Right forelimb (tissue), 1 donor: Measurements from ENCODE around the gene HIP1R.
A peak's percentile ranks its signal among the peaks of the same experiment; 100 is the strongest.
"Not testable (repeated sequence)": the region's sequence is repeated elsewhere in the genome, so short reads cannot be mapped to it uniquely, and the experiment has no call there.

Experiments
- DNase-seq: peaks from one replicate; pipeline ENCODE4 v3.0.0-alpha.2; 2018

The HIP1R gene

DNA sequence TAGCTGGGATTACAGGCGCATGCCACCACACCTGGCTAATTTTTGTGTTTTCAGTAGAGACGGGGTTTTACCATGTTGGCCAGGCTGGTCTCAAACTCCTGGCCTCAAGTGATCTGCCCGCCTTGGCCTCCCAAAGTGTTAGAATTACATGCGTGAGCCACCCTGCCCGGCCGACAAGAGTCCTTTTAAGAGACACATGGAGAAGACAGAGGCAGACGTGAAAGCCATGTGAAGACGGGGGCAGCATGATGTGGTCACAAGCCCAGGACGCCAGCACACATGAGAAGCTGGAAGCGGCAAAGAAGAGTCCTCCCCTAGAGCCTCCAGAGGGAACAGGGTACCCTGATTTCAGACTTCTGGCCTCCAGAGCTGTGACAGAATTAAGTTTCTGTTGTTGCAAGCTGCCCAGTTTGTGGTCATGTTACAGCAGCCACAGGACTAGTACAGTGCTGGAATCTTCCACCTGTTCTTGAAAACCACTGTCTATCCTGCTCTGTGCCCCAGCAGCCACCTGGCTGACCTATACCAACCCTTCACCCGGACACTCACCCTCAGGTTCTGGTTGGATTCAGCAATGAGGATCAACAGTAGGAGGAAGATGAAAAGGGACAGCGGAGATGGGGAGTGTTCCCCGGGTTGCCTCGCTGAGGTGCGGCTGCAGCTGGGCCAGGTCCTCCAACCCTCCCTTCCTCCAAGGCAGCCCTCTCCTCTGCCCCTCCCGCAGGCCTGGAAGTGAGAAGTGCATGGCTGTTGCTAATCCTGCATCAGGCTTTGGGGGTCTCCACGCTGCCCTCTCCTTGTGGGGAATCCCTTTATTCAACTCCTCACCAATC is 43.7 kb downstream of the HIP1R start:
- no peak for DNase-seq

DNA sequence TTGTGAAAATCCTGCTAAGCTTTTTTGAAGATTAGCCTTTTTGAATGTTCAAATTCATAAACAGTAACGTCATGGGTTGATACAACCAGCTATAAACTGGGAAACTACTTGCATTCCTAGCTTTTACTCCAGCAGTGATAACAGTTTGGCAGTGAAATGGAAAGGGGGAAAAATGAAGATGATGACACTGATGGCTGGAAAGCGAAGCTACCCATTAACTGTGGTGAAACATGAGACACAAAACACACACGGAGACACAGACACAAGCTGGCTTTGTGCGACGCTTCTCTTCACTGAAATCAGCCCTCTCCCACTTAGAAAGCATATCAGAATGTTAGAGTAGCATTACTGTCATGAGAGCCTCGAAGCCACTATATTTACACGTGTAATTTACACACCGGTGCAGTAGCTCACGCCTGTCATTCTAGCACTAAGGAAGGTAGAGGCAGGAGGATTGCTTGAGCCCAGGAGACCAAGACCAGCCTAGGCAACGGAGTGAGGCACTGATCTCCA is 45.0 kb downstream of the HIP1R start:
- no peak for DNase-seq

DNA sequence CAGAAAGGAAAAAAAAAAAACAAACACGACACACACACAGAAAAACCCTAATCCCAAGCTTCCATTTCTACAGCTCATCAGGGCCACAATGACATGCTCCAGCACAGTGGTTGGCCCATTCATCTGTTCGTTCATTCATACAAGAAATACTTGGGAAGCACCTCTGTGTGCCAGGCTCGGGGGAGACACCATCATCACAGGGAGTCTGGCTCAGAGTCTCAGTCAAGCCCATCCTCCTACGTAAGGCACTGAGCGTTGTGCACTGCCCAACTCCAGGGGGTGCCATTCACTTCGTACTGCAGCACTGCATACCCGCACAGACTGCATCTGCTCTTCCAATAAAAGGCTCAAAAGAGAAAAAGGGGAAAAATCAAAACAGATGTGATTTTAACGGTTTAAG is 45.4 kb downstream of the HIP1R start:
- no peak for DNase-seq

DNA sequence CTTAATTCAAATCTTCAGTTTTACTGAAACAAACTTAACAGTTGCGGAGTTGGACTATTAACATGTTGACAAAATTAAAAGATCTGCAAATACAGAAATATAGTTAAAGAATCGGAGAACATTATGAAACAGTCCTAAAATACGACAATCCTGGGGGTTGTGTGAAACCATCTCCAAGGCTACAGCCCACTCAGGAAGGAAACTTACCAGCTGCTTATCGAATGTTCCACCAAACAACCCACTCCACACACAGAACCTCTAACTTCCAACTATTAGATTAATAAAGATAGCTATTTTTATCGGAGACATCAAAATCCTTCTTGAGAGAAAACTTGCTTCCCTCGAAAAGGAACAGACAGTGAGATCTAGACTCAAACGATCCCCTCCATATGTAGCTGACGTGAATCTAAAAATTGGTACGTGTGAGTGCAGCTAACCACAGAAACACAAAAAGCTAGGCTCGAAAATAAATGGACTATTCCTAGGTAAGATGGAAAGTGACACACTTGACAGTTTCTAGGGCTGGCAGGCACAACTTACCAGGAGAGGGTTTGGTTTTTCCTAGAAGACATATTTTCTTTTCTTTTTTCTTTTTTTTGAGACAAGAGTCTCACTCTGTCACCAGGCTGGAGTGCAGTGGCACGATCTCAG is 47.8 kb downstream of the HIP1R start:
- DNase-seq, result no peak

DNA sequence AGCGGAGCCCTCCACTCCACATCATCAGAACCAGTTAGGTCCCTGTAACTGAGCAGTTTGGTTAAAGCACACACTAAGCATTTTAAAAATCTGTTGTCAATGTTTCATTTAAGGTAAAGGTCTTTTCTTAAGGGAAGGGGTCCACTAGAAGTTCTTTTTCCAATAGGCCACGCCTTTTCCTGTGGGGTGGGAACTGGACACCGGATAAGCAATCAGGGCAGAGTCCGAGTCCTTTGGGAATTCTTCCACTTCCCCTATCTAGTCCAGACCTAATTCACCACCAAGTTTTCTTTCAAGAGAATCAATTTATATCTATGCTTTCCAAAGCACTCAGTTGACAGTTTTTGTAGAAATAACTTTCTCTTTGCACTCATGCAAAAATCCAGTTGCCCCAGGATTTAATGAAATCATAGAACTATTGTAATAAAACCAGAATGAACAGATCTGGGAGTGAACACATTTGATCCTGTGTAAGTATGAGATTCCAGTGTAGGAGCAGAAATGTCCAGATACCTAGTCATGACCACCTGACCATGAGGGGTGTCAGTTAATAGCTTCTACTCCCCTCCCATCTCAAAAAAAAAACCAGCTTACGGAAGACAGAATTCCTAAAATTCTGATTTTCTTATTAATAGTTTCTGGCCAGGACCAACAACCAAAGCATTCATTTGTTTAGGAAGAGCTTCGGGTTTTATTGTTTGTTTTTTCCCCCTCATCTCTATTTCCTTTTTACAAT is 49.0 kb downstream of the HIP1R start:
- DNase-seq, result no peak

DNA sequence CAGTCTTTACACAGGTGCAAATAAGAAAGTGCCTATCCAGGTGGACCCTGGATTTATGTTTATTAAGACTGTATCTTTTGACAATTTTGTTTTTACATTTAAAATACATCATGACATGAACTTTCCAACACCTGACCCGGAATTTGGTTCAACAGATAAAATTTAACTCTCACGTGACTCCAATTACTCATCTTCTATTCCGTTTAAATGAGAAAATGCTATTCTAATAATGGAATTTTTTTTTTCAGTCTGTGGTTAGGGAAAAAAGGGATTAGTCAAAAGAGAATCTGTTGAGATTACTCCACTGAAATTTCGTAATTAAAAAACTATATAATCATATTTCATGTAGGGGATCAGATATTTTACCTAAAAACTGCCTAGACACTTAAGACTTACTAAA is 49.6 kb downstream of the HIP1R start:
- DNase-seq, result no peak

DNA sequence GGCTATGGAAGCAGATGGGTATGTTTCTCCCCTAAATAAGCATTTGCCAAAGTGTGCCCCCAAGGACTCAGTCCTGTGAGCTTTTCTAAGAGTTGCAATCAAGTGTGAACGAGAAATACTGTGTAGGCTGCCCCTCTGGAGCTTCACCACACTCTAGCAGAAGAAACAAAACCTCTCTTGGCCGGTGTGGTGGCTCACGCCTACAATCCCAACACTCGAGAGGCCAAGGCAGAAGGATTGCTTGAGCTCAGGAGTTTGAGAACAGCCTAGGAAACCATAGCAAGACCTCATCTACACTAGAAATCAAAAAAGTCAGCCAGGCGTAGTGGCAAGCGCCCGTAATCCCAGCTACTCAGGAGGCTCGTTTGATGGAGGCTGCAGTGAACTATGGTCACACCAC is 50.9 kb downstream of the HIP1R start:
- DNase-seq, result no peak

DNA sequence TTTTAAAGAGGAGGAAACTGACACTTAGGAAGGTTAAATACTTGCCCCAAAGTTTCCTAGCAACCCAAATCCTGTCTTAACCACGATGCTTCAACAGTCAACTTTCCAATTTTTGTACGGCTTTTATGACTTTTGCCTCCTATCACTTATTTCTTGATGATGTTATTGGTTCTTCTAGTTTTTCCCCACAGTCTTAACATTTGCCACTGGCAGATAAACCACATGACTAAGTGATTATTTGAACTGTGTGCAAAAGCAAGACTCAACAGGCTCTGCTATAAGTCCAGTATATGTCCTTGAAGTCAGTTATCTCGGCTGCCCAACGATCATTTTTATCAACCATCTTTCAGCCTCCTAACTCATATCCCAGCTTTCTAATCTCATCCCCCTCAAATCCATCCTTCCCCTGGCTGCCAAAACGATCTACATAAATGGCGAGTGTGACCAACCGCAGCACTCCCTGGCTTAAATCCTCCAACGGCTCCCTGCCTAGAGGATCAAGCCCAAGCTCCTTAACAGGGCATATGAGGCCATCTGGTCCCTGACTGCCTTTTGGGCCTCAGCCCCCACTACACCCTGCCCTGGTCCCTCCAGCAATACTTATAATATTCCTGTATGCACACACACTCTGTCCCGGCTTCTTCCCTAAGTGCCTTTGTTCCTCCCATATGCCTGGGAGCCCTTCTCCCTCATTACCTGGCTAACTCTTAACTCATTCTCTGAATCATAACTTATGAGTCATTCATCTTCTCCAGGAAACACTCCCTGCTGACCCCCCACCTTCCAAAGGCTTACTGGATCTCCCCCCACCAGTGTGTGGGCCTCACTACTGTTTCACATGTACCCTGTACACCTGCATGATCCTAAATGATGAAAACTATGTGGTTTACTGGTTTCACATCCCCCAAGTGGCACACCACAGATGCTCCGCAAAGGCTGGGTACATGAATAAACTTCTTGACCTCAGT is 51.9 kb downstream of the HIP1R start:
- DNase-seq, result no peak

DNA sequence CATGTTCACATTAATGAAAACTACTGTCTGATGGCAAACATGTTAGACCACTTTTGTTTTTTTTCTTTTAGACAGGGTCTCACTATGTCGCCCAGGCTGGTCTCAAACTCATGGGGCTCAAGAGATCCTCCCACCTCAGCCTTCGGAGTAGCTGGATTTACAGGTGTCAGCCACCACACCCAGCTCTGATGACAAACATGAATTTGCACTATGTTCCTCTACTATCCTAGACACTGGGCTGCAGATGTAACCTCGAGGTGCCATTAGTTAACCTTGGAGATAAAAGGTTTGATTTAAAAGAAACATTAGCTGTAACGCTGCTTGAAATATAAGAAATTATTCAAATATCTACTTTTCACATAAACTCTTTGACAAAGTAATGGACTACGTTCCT is 52.6 kb downstream of the HIP1R start:
- no peak for DNase-seq

DNA sequence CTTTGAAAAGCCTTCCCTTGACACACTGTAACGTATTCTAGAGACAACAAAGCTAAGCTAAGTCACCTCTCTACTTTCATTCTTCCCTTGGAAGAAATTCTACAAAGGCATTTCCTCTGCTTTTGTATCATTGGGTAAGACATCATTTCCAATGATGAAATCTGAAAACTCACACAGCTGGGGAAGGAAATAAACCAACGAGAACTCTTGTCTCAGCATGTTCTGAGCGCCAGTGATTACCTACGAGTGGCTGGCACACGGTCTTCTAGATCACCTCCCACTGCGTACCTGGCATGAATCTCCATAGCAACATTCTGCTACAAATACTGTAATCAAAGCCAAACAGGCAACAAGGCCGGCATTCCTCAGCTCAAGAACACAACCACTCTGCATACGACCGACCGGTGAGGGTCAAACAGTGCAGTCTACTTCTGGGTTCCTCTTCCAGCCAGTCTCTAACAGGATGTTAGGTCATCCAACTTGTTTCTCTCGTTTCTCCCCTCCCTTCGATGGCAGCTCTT is 53.0 kb downstream of the HIP1R start:
- no peak for DNase-seq

DNA sequence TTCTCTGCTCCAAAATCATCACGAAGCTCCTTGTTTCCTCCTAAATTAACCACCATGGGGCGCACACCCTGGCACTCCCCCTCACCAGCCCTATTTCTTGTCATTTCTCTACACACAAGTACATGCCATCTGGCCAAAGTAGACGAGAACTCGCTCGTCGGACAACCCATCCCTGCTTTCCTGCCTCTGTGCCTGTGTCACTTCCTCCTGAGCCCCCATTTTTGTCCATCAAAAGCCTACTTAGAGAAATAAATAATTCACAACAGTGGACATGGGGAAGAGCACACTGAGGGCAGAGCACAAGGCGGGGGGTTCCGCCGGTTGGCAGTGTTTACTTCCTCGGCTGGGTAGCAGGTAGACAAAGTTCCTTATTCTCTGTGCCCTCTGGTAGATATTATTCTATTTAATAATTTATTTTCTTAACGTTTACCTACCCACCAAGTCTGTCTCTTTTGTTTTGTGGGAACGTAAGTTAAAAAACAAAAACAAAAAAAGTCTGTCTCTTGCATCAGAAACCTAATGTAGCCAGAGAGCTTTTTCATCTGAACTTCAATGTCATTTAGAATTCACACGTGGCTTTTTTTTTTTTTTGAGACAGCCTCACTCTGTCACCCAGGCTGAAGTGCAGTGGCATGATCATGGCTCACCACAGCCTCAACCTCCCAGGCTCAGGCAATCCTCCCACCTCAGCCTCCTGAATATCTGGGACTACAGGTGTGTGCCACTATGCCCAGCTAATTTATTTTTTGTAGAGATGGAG is 54.7 kb downstream of the HIP1R start:
- peak; percentile 19 for DNase-seq

DNA sequence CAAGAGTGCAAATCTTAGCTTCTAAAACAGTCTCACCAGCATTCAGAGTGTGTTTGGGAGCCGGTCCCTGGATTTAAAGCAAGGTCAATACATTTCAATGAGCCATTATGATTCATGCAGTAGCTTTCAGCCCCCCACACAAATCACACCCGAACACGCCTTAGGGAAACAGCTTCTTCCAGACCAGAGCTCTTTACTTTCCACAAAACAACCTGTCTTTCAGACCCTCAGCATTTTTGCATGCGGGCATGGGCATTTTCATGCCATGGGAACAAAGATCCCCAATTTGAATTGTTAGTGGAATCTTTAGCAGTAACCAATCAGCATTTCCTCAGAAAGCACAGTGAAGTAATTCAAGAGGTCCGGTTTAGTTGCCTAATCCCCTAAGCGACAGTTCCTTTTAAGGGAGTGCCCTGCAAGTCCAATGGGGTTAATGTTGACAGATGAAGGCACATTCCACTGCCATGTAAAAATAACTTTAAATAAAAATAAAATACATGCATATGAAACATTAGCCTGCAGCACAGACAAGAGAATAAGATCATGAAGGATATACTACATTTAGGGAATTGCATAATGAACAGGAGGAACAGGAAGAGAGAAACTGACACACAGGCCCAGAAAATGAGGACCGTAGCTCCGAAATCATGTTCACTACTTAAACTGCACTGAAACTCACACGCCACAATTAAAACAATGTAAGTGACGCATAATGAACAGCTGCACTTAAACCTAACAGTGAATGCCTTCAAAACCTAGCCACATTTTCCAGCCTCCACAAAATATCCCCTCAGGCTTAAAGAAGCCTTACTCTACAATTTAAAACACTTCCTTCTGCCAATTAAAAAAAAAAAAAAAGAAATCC is 56.6 kb downstream of the HIP1R start:
- peak; percentile 38 for DNase-seq

DNA sequence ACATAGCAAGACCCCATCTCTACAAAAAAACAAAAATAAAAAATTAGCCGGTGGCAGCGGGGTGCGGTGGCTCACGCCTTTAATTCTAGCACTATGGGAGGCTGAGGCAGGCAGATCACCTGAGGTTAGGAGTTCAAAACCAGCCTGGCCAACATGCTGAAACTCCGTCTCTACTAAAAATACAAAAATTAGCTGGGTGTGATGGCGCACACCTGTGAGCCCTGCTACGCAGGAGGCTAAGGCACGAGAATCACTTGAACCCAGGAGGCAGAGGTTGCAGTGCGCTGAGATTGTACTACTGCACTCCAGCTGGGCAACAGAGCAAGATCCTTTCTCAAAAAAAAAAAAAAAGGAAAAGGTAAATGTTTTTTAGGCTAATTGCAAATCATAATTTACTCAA is 57.5 kb downstream of the HIP1R start:
- not testable (repeated sequence) for DNase-seq

DNA sequence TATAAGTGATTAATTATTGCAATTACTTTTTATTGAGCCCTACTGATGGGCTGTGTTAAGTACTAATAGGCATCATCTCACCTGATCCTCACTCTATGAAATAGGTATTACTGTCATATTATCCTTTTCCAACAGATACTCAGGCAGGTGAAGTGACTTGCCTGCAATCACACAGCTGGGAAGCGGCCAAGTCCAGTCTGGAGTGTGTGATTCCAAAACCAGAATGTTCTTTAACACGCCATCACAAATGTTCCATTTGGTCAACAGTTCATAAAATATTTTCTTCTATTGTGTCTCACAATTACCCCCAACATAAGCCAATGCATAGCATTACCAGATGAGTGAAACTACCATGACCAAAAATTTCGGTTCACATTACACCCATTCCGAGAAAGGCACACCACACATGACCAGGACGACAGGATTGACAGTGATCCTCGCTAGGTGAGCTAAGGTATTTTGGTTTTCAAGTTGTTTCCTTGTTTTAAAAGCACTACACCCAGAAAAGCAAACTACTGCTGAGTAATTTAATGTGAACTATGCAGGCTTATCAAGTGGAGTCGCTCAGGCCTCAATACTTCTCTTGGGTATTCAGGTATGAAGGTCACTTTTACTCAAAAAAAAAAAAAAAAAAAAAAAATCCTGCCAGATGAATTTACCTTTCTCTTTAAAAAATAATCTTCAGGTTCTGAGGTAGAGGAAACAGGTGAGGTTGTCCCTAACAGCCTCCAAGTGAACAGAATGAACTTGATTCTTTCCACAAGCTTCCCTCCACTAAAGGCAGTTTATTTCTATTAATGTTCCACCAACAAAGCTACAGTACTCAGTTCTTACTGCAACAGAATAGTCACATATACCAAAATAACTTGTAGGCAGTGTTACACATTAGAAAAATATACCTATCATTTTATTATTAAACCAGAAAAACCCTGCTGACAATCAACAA is 58.2 kb downstream of the HIP1R start:
- DNase-seq, result no peak

DNA sequence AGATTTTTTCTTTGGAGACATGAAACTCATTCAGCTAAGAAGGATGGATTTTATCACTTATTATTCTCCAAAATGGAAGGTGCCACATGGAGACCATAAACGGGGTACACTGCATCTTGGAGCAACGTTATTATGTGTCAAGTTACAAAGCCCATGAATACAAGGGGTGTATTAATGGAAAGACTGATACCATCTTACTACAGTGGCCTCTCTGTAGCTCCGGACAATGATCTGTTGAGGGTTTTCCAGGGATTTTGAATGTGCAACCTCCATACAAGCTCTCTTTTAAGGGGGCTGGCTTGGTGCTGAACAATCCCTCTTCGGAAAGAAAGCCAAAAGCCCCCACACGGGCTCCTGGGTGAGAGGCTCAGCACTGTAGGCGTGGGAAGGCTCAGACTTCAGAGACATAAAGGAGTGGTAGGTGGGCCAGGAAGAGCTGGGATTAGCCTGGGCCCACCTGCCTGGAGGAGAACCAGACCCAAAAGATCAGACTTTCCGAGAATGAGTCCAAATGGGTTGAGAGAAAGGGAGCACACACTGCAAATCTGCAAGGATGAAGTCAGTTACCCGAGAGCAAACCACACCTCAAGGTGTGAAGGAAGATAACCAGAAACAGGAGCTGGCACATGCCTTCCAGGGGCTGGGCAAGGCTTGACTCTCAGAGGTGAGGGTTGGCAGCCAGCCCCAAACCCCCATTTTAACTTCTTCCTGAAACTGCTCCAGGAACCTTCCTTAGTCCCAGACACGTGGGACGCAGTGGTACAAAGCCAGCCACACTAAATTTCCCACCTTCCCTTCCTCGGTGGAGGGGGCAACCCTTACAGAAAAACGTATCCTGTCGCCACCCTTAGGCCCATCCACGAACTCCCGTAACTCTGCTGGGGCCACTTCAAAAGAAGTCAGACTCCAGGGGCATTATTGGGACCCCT is 59.2 kb downstream of the HIP1R start:
- DNase-seq, result no peak

DNA sequence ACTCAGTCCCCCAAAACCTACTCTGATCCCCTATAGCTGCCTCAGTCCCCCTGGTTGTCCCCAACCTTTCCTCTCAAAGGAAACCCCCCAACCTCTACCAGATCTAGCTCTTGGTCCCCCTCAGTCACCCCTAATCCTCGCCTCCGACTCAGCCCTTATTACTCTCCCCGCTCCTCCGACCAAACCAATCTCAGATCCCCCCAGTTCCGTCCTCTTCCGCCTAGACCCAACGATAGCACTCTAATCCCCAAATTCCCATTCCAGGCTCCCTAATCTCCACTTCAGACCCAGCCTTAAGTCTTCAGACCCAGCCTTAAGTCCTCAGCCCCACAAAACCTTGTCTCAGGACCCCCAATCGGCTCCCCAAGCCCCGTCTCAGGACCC is 60.1 kb downstream of the HIP1R start:
- DNase-seq, result peak; percentile 49

DNA sequence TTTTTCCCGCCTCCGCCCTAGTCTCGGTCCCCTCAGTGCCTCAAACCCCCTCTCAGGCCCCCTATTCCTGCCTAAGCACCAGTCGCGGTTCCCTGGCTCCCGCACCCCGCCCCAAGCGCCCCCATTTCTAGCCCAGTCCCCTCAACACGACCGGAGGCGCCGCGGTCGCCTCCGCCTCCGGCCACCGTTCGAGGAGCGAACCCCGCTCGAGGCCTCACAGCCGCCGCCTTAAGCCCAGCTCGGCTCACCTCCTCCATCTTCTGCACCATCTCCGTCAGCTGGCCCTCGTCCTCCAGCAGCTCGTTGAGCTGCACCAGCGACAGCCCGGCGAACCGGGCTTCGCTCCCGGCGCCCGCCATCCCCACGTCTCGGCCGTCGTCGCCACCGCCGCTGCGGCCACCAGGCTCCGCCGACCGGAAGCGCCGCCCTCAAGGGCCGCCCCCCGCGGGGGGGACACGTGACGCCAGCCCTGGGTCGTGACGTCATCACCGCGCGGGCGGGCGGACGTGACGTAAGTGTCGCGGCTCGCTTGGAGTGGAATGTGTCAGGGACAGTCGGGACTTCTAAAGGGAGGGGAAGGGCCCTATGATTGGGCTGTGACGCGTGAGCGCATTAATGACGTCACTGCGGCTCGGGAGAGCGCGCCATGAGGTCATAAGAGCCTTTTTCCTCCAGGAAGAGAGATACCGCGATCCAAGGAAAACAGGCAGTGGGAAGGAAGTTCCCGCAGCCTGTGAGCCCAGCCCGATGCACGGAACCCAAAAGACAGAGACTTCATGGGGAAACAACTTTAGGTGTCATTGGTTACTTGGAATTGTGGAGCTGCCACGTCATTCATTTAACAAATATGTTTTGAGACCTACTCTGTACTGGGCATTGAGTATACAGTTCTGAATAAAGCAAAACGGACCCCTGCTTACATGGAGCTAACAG is 60.7 kb downstream of the HIP1R start, which contains the start of gene VPS37B:
TSS of gene VPS37B (minus strand) at position 421 of the 933 bp plus-strand sequence. CDS start at position 359, 62 bp downstream.
- peak; percentile 93 for DNase-seq
